ENCODE data around the gene CSF1. TPM values are rescaled to one million over a fixed set of nuclear protein-coding genes. Genes with fewer than 3 reads are reported as not detected.
A peak's percentile ranks its signal among the peaks of the same experiment; 100 is the strongest.

CSF1 gene
- polyA plus RNA-seq, 2 of the 4 experiments (the other 2 are of a cell fraction), result 35.1 to 36.3 TPM

GRCh38 chr1:109882288-109883245, 28.1 kb upstream of the CSF1 start:
- ATAC-seq, result no peak
- CTCF ChIA-PET, result interaction anchor here (1.0 to 1.8 kb wide), 3 partner anchors 10 to 101 kb away, joined by 3 to 9 read pairs (median 4); partner anchors contain the start of gene AHCYL1

GRCh38 chr1:109883248-109883955, 27.2 kb upstream of the CSF1 start:
- ATAC-seq (no peak), FAIRE-seq (no peak), DNase-seq (ENCODE audit: low read depth in 1 of 2, low spot score in 1 of 2) (no peak)
- no peaks in the 10 kb centered on the region for H3K9me3 ChIP-seq
- no peak overlapping the region for H3K4me2 ChIP-seq
- WGBS (ENCODE audit: missing lambda C conversion rate), result 93% methylated on average over 8 of the region's 9 CpGs
- H3K27ac ChIP-seq, result peak overlapping the region in 1 of 2 experiments; percentile 53; a peak in 3 of 6 replicates
- H3K4me3 ChIP-seq, result no peak overlapping the region
- ChIA-PET POLR2A (no interaction called here), CTCF (no interaction called here)
- TF ChIP-seq ESRRA (IDR thresholded peaks at IDR 0.05; ENCODE audit: borderline replicate concordance, low read length) (no peak), CEBPB (IDR thresholded peaks at IDR 0.05) (peak in 1 of 2 experiments; percentile 49; a peak in 2 of 4 replicates), HDAC2 (IDR thresholded peaks at IDR 0.05) (no peak)
- H3K4me1 ChIP-seq, result peaks cover 24% of the 10 kb centered on the region; the same call in 2 of the 3 replicates

More at GRCh38 chr1:109882288-109883245, 28.1 kb upstream of the CSF1 start:
- peak overlapping the region in 1 of 2 experiments; percentile 99; a peak in 3 of 6 replicates for H3K27ac ChIP-seq
- FAIRE-seq (no peak), DNase-seq (ENCODE audit: low read depth in 1 of 2, low spot score in 1 of 2) (no peak)
- H3K9me3 ChIP-seq, result no peaks in the 10 kb centered on the region
- peaks cover 31% of the 10 kb centered on the region for H3K4me1 ChIP-seq
- TF ChIP-seq, protein P1, sequence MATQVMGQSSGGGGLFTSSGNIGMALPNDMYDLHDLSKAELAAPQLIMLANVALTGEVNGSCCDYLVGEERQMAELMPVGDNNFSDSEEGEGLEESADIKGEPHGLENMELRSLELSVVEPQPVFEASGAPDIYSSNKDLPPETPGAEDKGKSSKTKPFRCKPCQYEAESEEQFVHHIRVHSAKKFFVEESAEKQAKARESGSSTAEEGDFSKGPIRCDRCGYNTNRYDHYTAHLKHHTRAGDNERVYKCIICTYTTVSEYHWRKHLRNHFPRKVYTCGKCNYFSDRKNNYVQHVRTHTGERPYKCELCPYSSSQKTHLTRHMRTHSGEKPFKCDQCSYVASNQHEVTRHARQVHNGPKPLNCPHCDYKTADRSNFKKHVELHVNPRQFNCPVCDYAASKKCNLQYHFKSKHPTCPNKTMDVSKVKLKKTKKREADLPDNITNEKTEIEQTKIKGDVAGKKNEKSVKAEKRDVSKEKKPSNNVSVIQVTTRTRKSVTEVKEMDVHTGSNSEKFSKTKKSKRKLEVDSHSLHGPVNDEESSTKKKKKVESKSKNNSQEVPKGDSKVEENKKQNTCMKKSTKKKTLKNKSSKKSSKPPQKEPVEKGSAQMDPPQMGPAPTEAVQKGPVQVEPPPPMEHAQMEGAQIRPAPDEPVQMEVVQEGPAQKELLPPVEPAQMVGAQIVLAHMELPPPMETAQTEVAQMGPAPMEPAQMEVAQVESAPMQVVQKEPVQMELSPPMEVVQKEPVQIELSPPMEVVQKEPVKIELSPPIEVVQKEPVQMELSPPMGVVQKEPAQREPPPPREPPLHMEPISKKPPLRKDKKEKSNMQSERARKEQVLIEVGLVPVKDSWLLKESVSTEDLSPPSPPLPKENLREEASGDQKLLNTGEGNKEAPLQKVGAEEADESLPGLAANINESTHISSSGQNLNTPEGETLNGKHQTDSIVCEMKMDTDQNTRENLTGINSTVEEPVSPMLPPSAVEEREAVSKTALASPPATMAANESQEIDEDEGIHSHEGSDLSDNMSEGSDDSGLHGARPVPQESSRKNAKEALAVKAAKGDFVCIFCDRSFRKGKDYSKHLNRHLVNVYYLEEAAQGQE (IDR thresholded peaks at IDR 0.05), result no peak
- no peak for TF ChIP-seq HOXA7 (CRISPR knock-in tag; IDR thresholded peaks at IDR 0.05)
- TF ChIP-seq TFCP2L1 (CRISPR knock-in tag; IDR thresholded peaks at IDR 0.05), result no peak
- TF ChIP-seq, protein P2, sequence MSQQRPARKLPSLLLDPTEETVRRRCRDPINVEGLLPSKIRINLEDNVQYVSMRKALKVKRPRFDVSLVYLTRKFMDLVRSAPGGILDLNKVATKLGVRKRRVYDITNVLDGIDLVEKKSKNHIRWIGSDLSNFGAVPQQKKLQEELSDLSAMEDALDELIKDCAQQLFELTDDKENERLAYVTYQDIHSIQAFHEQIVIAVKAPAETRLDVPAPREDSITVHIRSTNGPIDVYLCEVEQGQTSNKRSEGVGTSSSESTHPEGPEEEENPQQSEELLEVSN (IDR thresholded peaks at IDR 0.05; ENCODE audit: borderline replicate concordance, low read depth), result no peak
- TF ChIP-seq RARB (CRISPR knock-in tag; IDR thresholded peaks at IDR 0.05), result no peak
- no peak for TF ChIP-seq POLR2A (IDR thresholded peaks at IDR 0.05; ENCODE audit: low read length)
- no peak for TF ChIP-seq CHD2 (IDR thresholded peaks at IDR 0.05; ENCODE audit: low read length, partially characterized antibody)
- TF ChIP-seq KDM1A (IDR thresholded peaks at IDR 0.05; ENCODE audit: low read depth), result no peak
- TF ChIP-seq RFX5 (IDR thresholded peaks at IDR 0.05), result no peak
- no peak for TF ChIP-seq ZNF302 (CRISPR knock-in tag; IDR thresholded peaks at IDR 0.05)
- TF ChIP-seq, protein P3, sequence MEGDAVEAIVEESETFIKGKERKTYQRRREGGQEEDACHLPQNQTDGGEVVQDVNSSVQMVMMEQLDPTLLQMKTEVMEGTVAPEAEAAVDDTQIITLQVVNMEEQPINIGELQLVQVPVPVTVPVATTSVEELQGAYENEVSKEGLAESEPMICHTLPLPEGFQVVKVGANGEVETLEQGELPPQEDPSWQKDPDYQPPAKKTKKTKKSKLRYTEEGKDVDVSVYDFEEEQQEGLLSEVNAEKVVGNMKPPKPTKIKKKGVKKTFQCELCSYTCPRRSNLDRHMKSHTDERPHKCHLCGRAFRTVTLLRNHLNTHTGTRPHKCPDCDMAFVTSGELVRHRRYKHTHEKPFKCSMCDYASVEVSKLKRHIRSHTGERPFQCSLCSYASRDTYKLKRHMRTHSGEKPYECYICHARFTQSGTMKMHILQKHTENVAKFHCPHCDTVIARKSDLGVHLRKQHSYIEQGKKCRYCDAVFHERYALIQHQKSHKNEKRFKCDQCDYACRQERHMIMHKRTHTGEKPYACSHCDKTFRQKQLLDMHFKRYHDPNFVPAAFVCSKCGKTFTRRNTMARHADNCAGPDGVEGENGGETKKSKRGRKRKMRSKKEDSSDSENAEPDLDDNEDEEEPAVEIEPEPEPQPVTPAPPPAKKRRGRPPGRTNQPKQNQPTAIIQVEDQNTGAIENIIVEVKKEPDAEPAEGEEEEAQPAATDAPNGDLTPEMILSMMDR (IDR thresholded peaks at IDR 0.05), result no peak
- no peak overlapping the region for H3K4me2 ChIP-seq
- WGBS (ENCODE audit: missing lambda C conversion rate), result 81% methylated on average over 14 of the region's 15 CpGs
- POLR2A ChIA-PET, result no interaction called here
- H3K4me3 ChIP-seq, result no peak overlapping the region

Measured in A549 (cell line).